ENCODE results near the gene GBGT1.

GRCh38 chr9:133169102-133169501, 5.4 kb upstream of the GBGT1 start:
- TF ChIP-seq CTCF (IDR thresholded peaks at IDR 0.05) (no peak), POLR2A (IDR thresholded peaks at IDR 0.05) (no peak), EP300 (IDR thresholded peaks at IDR 0.05) (no peak), POLR2AphosphoS5 (IDR thresholded peaks at IDR 0.05) (no peak)
